DMS 273 (cell line): ENCODE measurements around the gene PLCB1.

Source experiments
- DNase-seq: peaks from one replicate; lab custom pipeline; 2025; ENCODE audit not compliant: unreplicated experiment; lab: John Stamatoyannopoulos, UW

PLCB1 gene

GRCh38 chr20:8912096-8912495, 780.0 kb downstream of the PLCB1 start:
- DNase-seq: peak; percentile 44

DNA sequence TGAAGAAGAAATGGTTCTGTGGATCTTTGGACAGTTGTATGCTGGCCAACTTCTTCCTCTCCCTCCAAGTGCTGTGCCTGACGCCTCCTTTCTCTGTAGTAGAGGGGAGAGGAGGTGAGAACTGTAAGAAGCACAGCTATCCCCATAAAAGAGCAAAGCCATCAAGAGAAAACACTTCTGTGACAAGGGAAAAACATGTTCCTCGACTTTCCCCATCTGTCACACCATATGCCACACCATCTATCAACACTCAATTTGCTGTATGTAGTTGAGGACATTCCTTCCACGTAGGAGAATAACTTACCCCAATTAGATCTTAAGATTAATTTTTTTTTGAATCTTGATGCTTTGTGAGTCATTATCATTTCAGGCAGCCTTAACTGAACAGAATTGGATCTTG, 780.7 kb downstream of the PLCB1 start:
- peak; percentile 95 for DNase-seq

- peak; percentile 85 for DNase-seq
Observed at GRCh38 chr20:8913456-8913855, 781.4 kb downstream of the PLCB1 start.

- DNase-seq: no peak
Observed at GRCh38 chr20:8914421-8914820, 782.4 kb downstream of the PLCB1 start.

- no peak for DNase-seq
Observed at GRCh38 chr20:8917084-8917483, 785.0 kb downstream of the PLCB1 start.

GRCh38 chr20:8918145-8918544, 786.1 kb downstream of the PLCB1 start:
- no peak for DNase-seq

DNA sequence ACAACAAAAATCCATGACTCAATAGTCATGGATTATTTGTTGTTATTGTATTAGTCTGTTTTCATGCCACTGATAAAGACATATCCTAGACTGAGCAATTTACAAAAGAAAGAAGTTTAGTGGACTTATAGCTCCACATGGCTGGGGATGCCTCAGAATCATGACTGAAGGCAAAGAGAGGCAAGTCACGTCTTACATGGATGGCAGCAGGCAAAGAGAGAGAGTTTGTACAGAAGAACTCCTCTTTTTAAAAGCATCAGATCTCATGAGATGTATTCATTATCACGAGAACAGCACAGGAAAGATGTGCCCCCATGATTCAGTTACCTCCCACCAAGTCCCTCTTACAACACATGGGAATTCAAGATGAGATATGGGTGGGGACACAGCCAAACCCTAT, 792.5 kb downstream of the PLCB1 start:
- DNase-seq: no peak

DNA sequence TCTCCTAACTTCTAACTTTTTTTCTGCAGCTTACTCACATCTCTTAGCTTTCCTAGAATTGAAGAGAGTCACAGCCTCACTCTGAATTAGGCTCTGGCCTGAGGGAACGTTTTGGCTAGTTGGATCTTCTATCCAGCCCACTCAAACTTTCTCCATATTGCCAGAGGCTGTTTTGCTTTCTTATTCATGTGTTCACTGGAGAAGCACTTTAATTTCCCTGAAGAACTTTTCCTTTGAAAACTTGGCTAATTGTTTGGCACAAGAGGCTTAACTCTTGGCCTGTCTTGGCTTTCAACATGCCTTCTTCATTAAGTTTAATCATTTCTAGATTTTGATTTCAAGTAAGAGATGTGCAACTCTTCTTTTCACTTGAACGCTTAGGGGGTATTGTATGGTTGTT, 798.7 kb downstream of the PLCB1 start:
- no peak for DNase-seq

- no peak for DNase-seq
Observed at GRCh38 chr20:8932192-8933165, 800.4 kb downstream of the PLCB1 start.

DNA sequence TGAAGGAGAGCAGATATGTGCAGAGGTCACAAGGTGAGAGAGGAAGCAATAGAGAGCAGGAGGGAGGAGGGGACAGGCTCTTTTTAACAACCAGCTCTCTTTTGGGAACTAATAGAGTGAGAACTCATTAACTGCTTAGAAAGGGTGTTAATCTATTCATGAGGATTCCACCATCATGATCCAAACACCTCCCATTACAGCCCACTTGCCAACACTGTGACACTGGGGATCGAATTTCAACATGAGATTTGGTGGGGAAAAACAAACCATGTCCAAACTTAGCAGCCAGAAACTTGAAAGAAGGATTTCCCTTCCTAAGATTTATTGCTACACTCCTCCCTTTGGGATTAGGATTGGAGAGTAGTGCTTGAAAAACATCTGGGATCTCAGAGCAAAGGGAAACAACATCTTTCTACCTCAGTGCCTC, 801.3 kb downstream of the PLCB1 start:
- DNase-seq: peak; percentile 42

DNA sequence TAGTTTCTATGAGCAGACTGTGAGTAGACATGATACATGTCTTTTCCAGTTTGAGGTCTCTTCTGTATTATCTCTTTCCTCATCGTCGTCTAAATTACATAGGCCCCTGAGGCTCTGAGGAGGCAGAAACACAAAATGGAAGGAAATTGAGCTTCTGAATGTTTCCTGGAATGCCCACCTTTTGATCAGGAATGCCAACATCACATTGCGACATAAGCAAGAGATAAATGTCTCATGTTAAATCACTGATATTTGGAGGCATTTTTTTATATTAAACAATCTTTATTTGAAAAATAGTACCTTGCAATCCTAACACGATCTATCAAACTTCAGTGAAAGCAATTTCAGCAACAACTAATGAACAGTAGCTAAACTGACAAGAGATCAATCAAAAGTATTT, 802.3 kb downstream of the PLCB1 start:
- DNase-seq: no peak
